Measurements from ENCODE around the gene TAOK1. TPM values are rescaled to one million over a fixed set of nuclear protein-coding genes. Genes with fewer than 3 reads are reported as not detected.
A peak's percentile ranks its signal among the peaks of the same experiment; 100 is the strongest.

The TAOK1 gene
- total RNA-seq, 1 donor from 2014 or later = 95.5 TPM

GRCh38 chr17:29571486-29571882, 181.3 kb downstream of the TAOK1 start:
- no peak for DNase-seq (ENCODE audit: low spot score)
- Mint-ChIP-seq H3K27ac (ENCODE audit: unreplicated experiment) (no peak overlapping the region), H3K4me1 (ENCODE audit: unreplicated experiment) (peaks cover 5% of the 10 kb centered on the region), H3K27me3 (ENCODE audit: unreplicated experiment) (peaks cover 7% of the 10 kb centered on the region), H3K9me3 (ENCODE audit: unreplicated experiment) (no peaks in the 10 kb centered on the region), H3K4me3 (ENCODE audit: unreplicated experiment) (no peak overlapping the region), H3K36me3 (ENCODE audit: low read depth, unreplicated experiment) (peaks cover 16% of the 10 kb centered on the region)
- TF ChIP-seq CTCF (IDR thresholded peaks at IDR 0.05; ENCODE audit: unreplicated experiment) = no peak

- Mint-ChIP-seq H3K27ac (ENCODE audit: unreplicated experiment) (no peak overlapping the region), H3K4me1 (ENCODE audit: unreplicated experiment) (peaks cover 5% of the 10 kb centered on the region), H3K9me3 (ENCODE audit: unreplicated experiment) (no peaks in the 10 kb centered on the region), H3K4me3 (ENCODE audit: unreplicated experiment) (no peak overlapping the region), H3K27me3 (ENCODE audit: unreplicated experiment) (peaks cover 8% of the 10 kb centered on the region), H3K36me3 (ENCODE audit: low read depth, unreplicated experiment) (peaks cover 16% of the 10 kb centered on the region)
- DNase-seq (ENCODE audit: low spot score) = no peak
- TF ChIP-seq CTCF (IDR thresholded peaks at IDR 0.05; ENCODE audit: unreplicated experiment) = no peak
Observed at GRCh38 chr17:29571883-29572681, 181.9 kb downstream of the TAOK1 start.

- Mint-ChIP-seq H3K9me3 (ENCODE audit: unreplicated experiment) (no peaks in the 10 kb centered on the region), H3K4me1 (ENCODE audit: unreplicated experiment) (peaks cover 5% of the 10 kb centered on the region), H3K36me3 (ENCODE audit: low read depth, unreplicated experiment) (peaks cover 16% of the 10 kb centered on the region), H3K27ac (ENCODE audit: unreplicated experiment) (peak overlapping the region; percentile 48), H3K4me3 (ENCODE audit: unreplicated experiment) (peak overlapping the region; percentile 56), H3K27me3 (ENCODE audit: unreplicated experiment) (peaks cover 8% of the 10 kb centered on the region)
- DNase-seq (ENCODE audit: low spot score) = peak; percentile 82
- TF ChIP-seq CTCF (IDR thresholded peaks at IDR 0.05; ENCODE audit: unreplicated experiment) = peak; percentile 70
Observed at GRCh38 chr17:29572691-29573557, 182.8 kb downstream of the TAOK1 start.

- Mint-ChIP-seq H3K27ac (ENCODE audit: unreplicated experiment) (no peak overlapping the region), H3K36me3 (ENCODE audit: low read depth, unreplicated experiment) (peaks cover 22% of the 10 kb centered on the region), H3K4me3 (ENCODE audit: unreplicated experiment) (peak overlapping the region; percentile 56), H3K9me3 (ENCODE audit: unreplicated experiment) (no peaks in the 10 kb centered on the region), H3K27me3 (ENCODE audit: unreplicated experiment) (peaks cover 12% of the 10 kb centered on the region), H3K4me1 (ENCODE audit: unreplicated experiment) (peaks cover 3% of the 10 kb centered on the region)
- TF ChIP-seq CTCF (IDR thresholded peaks at IDR 0.05; ENCODE audit: unreplicated experiment) = no peak
- no peak for DNase-seq (ENCODE audit: low spot score)
Observed at GRCh38 chr17:29573558-29573869, 183.4 kb downstream of the TAOK1 start.

All from endothelial cell (in vitro differentiated cells).